ENCODE measurements around the gene CDC73.

CDC73 gene

GRCh38 chr1:193121616-193122593 lies at the start of gene CDC73:
Gene CDC73, plus strand, starts transcription at chr1:193122031. Its CDS starts 170 bp downstream, at chr1:193122201.
- peak within 1 kb of the TSS; percentile 92 for H3K4me3 ChIP-seq (ENCODE audit: low read depth, low read length)
- TF ChIP-seq, protein P1, sequence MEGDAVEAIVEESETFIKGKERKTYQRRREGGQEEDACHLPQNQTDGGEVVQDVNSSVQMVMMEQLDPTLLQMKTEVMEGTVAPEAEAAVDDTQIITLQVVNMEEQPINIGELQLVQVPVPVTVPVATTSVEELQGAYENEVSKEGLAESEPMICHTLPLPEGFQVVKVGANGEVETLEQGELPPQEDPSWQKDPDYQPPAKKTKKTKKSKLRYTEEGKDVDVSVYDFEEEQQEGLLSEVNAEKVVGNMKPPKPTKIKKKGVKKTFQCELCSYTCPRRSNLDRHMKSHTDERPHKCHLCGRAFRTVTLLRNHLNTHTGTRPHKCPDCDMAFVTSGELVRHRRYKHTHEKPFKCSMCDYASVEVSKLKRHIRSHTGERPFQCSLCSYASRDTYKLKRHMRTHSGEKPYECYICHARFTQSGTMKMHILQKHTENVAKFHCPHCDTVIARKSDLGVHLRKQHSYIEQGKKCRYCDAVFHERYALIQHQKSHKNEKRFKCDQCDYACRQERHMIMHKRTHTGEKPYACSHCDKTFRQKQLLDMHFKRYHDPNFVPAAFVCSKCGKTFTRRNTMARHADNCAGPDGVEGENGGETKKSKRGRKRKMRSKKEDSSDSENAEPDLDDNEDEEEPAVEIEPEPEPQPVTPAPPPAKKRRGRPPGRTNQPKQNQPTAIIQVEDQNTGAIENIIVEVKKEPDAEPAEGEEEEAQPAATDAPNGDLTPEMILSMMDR (conservative IDR thresholded peaks at IDR 0.05; ENCODE audit: low read depth, low read length) = peak; percentile 77
- DNase-seq (ENCODE audit: low read depth) = peak; percentile 96

DNA sequence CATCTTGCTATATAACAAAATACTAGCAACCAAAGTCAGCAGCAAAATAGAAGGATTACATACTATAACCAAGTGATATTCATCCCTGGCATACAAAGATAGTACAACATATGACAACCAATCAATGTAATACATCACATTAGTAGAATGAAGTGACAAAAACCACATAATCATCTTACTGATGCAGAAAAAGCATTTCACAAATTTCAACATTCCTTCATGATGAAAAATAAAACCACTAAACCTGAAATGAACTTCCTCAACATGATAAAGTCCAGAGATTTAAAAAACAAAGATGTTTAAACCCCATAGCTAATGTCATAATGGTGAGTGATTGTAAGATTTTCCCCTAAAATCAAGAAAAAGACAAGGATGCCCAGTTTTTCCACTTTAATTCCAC lies 43.8 kb upstream of the CDC73 start:
- H3K4me3 ChIP-seq (ENCODE audit: low read depth, low read length) = no peak overlapping the region
- DNase-seq (ENCODE audit: low read depth) = peak; percentile 21
- TF ChIP-seq, protein P1 (conservative IDR thresholded peaks at IDR 0.05; ENCODE audit: low read depth, low read length) = no peak

DNA sequence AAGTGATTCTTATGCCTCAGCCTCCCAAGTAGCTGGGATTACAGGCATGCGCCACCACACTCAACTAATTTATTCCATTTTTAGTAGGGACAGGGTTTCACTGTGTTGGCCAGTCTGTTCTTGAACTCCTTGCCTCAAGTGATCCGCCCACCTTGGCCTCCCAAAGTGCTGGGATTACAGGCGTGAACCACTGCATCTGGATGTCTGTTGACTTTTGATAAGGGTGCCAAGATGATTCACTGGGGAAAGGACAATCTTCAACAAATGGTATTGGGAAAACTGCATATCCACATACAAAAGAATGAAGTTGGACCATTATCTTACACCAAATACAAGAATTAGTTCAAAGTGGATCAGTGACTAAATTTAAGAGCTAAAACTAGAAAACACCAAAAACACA lies 42.6 kb upstream of the CDC73 start:
- TF ChIP-seq, protein P1 (conservative IDR thresholded peaks at IDR 0.05; ENCODE audit: low read depth, low read length) = no peak
- no peak overlapping the region for H3K4me3 ChIP-seq (ENCODE audit: low read depth, low read length)
- DNase-seq (ENCODE audit: low read depth) = no peak

DNA sequence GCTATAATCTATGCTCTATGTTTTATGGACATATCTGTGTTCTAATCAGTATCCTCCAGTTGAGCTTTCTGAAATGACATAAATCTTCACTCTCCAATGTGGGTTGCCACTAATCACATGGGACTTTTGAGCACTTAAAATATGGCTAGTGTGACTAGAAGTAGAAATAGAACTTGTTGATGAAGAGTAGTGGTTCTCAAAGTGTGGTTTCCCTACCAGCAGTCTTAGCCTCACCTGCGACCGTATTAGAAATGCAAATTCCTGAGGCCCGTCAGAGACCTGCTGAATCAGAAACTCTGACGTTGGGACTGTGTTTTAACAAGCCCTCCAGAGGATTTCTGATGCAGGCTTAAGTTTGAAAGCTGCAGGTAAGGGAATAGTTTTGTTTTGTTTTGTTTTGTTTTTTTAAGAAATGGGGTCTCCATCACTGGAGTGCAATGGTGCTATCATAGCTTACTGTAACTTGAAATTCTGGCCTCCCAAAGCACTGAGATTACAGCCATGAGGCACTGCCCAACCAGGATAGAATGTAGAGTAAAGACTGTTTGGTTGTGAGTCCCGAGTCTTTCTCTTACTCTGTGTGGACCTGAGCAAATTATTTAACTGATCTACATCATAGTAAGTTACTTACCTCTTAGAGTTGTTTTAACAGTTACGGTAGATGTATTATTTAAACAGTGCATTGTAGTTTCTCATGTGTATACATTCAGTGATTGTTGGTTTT lies 38.3 kb upstream of the CDC73 start:
- TF ChIP-seq, protein P1 (conservative IDR thresholded peaks at IDR 0.05; ENCODE audit: low read depth, low read length) = no peak
- DNase-seq (ENCODE audit: low read depth) = no peak
- H3K4me3 ChIP-seq (ENCODE audit: low read depth, low read length) = no peak overlapping the region

DNA sequence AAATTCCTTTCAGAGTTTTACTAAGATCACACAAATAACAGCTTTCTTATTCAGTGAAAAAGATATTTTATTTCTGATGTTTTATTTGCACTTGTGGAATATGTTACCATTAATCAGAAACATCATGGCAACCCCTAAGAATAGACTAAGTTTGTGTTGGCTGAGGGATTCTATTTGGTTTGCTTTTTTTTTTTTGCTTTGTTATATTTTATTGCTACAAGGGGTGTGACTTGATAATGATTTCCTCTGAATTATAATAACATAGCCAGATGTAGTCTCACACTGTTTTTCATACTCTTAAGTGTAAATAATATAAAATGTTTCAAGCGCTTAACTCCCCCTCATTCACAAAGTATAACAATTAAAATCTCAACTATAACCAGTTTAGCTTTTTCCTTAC lies 36.6 kb upstream of the CDC73 start:
- TF ChIP-seq, protein P1 (conservative IDR thresholded peaks at IDR 0.05; ENCODE audit: low read depth, low read length) = no peak
- no peak for DNase-seq (ENCODE audit: low read depth)
- H3K4me3 ChIP-seq (ENCODE audit: low read depth, low read length) = no peak overlapping the region

DNA sequence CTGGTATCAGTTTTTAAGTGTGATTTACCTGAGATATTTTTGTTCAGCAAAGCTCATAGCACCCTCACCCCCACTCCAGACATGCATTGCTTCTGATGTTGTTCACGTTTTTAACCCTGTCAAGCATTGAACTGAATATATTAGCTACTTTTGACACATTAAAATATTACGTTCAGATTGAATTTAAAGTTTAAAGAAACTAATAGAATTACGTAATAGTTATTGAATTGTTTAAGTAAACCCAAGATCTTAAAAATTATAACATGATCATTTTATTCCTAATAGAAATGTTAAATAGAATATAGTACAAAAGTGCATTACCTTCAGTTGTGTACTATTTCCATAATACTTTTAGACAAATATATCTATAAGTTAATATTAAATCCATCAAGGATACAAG lies 35.5 kb upstream of the CDC73 start:
- DNase-seq (ENCODE audit: low read depth) = no peak
- TF ChIP-seq, protein P1 (conservative IDR thresholded peaks at IDR 0.05; ENCODE audit: low read depth, low read length) = no peak
- H3K4me3 ChIP-seq (ENCODE audit: low read depth, low read length) = no peak overlapping the region

Measured in choroid plexus epithelial cell (primary cell).